GM20000 (cell line): ENCODE results near the gene PCED1B.
"Not testable (repeated sequence)": the region's sequence is repeated elsewhere in the genome, so short reads cannot be mapped to it uniquely, and the experiment has no call there.

Source experiments
- DNase-seq: peaks from one replicate; pipeline ENCODE4 v3.0.0; 2012; ENCODE audit warnings: low spot score
- CTCF ChIP-seq: IDR thresholded peaks from 2 replicates; pipeline ENCODE4 v1.5.1; 2012; ENCODE audit warnings: mild to moderate bottlenecking, control low read depth; ENCODE audit errors: extremely low read depth, missing control alignments

The PCED1B gene

GRCh38 chr12:47112679-47113078 lies 33.3 kb downstream of the PCED1B start:
- no peak for DNase-seq
- no peak for TF ChIP-seq CTCF

GRCh38 chr12:47114481-47114892 lies 35.1 kb downstream of the PCED1B start:
- no peak for TF ChIP-seq CTCF
- no peak for DNase-seq

GRCh38 chr12:47117305-47117704 lies 37.9 kb downstream of the PCED1B start:
- not testable (repeated sequence) for DNase-seq

- TF ChIP-seq CTCF = no peak
- no peak for DNase-seq
These were observed 41.3 kb downstream of the PCED1B start for GRCh38 chr12:47120736-47121135.

GRCh38 chr12:47121146-47121545 lies 41.7 kb downstream of the PCED1B start:
- no peak for DNase-seq
- no peak for TF ChIP-seq CTCF

- no peak for DNase-seq
- no peak for TF ChIP-seq CTCF
These were observed 43.2 kb downstream of the PCED1B start for GRCh38 chr12:47122602-47123001.

- DNase-seq = no peak
- TF ChIP-seq CTCF = no peak
These were observed 44.3 kb downstream of the PCED1B start for GRCh38 chr12:47123730-47124129.

- TF ChIP-seq CTCF = no peak
- no peak for DNase-seq
These were observed 45.0 kb downstream of the PCED1B start for GRCh38 chr12:47124451-47124850.
